ENCODE results near the gene SNCAIP.
"Not testable (repeated sequence)": the region's sequence is repeated elsewhere in the genome, so short reads cannot be mapped to it uniquely, and the experiment has no call there.

Gene SNCAIP

DNA sequence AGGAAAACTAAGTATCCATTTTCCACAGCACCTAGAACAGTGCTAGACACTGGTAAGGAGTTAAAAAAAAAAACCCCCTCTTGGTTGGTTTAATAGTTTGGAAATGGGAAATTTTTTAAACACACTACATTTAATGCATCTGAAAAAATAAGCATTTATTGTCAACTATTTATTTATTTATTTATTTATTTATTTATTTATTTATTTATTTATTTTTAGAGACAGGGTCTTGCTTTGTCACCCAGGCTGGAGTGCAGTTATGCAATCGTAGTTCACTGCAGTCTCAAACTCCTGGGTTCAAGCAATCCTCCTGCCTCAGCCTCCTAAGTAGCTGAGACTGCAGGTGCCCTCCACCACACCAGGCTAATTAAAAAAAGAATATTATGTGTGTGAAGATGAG, 51.6 kb downstream of the SNCAIP start:
- ATAC-seq (no peak), DNase-seq (ENCODE audit: low spot score in 2 of 2) (no peak)
- Mint-ChIP-seq H3K36me3 (no peaks in the 10 kb centered on the region), H3K4me1 (no peaks in the 10 kb centered on the region), H3K9me3 (peaks cover 6% of the 10 kb centered on the region), H3K4me3 (no peak overlapping the region), H3K27ac (no peak overlapping the region)

GRCh38 chr5:122366501-122366900, 54.5 kb downstream of the SNCAIP start:
- Mint-ChIP-seq H3K4me1 (no peaks in the 10 kb centered on the region), H3K36me3 (no peaks in the 10 kb centered on the region), H3K4me3 (no peak overlapping the region), H3K27ac (no peak overlapping the region), H3K9me3 (peaks cover 6% of the 10 kb centered on the region)
- DNase-seq (ENCODE audit: low spot score in 2 of 2) (no peak), ATAC-seq (peak; percentile 56)

DNA sequence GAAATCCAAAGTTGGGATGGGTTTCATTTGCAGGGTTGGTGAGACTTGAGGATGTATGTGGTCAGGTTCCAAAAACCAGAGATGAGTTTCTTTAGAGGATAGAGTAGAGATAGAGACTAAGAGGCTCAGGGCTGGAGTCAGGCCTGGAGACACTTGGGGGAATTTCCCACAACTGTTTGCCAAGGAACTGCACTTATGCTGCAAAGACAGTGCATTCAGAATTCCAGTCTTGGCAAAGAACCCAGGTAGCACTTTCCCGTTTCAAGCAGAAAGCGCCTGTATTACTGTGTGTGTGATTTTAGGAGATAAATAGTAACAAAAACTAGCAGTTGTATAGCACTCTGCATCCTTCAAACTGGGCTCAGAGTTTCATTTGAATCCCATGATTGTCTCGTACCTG, 55.4 kb downstream of the SNCAIP start:
- Mint-ChIP-seq H3K4me3 (no peak overlapping the region), H3K9me3 (peaks cover 6% of the 10 kb centered on the region), H3K4me1 (no peaks in the 10 kb centered on the region), H3K27ac (no peak overlapping the region), H3K36me3 (no peaks in the 10 kb centered on the region)
- no peak for ATAC-seq
- DNase-seq (ENCODE audit: low spot score in 2 of 2) = no peak

DNA sequence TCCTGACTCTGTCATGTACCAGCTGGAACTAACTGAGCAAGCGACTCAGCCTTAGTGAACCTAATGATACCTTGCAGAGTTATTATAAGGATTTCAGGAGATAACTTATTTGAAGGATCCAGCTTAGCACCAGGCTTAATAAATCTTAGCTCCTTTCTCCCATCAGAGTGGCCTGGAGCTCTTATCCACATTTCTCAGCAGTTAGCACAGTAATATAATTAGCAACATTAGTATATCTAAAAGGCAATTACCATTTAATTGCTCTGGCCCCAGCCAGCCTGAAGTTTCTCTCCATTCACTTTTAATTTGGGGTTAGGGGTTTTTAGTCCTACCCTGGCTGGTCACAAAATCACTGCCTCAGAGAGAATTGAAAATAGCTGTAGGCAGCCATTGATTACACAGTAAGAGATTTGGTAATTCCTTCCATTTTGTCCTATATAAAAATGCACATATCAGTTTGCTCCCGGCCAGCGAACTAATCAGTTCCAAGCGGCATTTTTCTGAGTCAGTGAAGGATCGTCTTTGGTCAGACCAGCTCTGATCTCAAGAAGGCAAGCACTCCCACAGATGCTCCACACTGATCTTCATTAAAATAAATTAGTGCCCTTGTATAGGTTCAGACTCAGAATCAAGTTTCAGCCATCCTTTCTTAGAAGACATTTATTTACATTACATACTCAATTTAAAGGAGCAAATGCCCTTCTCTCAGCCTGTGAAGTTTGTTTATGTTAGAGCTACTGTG, 56.6 kb downstream of the SNCAIP start:
- H3K27ac Mint-ChIP-seq = no peak overlapping the region
- H3K9me3 Mint-ChIP-seq = peaks cover 6% of the 10 kb centered on the region
- ATAC-seq = no peak
- H3K4me1 Mint-ChIP-seq = no peaks in the 10 kb centered on the region
- DNase-seq (ENCODE audit: low spot score in 2 of 2) = no peak
- no peak overlapping the region for H3K4me3 Mint-ChIP-seq
- H3K36me3 Mint-ChIP-seq = no peaks in the 10 kb centered on the region

DNA sequence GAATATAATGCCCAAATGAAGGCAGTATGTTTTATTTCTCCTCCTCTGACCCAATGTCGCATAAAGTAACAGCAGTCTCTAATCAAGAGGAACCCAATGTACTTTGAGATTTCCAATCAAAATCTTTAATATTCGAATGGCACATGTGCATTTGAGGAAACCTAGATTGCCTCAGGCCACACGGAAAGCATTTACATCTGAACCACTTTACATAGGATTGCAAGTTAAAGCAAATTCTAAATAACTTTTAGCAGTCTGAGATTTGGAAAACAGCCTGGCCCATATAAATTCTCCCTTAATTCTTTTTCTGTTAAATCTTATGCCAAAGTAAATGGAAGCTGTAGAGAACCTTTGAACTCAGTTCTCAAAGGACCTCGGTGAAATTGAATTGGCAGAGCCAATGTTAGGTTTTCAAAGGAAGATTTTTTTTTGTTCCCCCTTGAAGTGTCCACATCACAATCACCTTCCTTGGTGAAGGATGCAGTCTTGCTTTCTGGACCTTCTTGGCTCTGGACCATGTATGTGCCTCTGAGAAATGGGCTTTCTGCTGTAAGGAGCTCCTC, 57.3 kb downstream of the SNCAIP start:
- H3K36me3 Mint-ChIP-seq = no peaks in the 10 kb centered on the region
- DNase-seq (ENCODE audit: low spot score in 2 of 2) = no peak
- no peak for ATAC-seq
- H3K27ac Mint-ChIP-seq = no peak overlapping the region
- peaks cover 6% of the 10 kb centered on the region for H3K9me3 Mint-ChIP-seq
- H3K4me3 Mint-ChIP-seq = no peak overlapping the region
- H3K4me1 Mint-ChIP-seq = no peaks in the 10 kb centered on the region

- Mint-ChIP-seq H3K4me3 (no peak overlapping the region), H3K4me1 (no peaks in the 10 kb centered on the region), H3K9me3 (peaks cover 4% of the 10 kb centered on the region), H3K27ac (no peak overlapping the region), H3K36me3 (no peaks in the 10 kb centered on the region)
- ATAC-seq (no peak), DNase-seq (ENCODE audit: low spot score in 2 of 2) (no peak)
Measured at GRCh38 chr5:122371511-122372151, 59.6 kb downstream of the SNCAIP start.

GRCh38 chr5:122374110-122374509, 62.1 kb downstream of the SNCAIP start:
- Mint-ChIP-seq H3K9me3 (peaks cover 2% of the 10 kb centered on the region), H3K36me3 (no peaks in the 10 kb centered on the region), H3K27ac (no peak overlapping the region), H3K4me1 (no peaks in the 10 kb centered on the region), H3K4me3 (no peak overlapping the region)
- ATAC-seq (no peak), DNase-seq (ENCODE audit: low spot score in 2 of 2) (no peak)

GRCh38 chr5:122375801-122376200, 63.8 kb downstream of the SNCAIP start:
- H3K4me3 Mint-ChIP-seq = no peak overlapping the region
- H3K36me3 Mint-ChIP-seq = no peaks in the 10 kb centered on the region
- H3K4me1 Mint-ChIP-seq = no peaks in the 10 kb centered on the region
- ATAC-seq (no peak), DNase-seq (ENCODE audit: low spot score in 2 of 2) (no peak)
- H3K9me3 Mint-ChIP-seq = peaks cover 2% of the 10 kb centered on the region
- H3K27ac Mint-ChIP-seq = no peak overlapping the region

- ATAC-seq (no peak), DNase-seq (ENCODE audit: low spot score in 2 of 2) (no peak)
- H3K36me3 Mint-ChIP-seq = no peaks in the 10 kb centered on the region
- no peaks in the 10 kb centered on the region for H3K4me1 Mint-ChIP-seq
- no peak overlapping the region for H3K4me3 Mint-ChIP-seq
- H3K9me3 Mint-ChIP-seq = peaks cover 2% of the 10 kb centered on the region
- no peak overlapping the region for H3K27ac Mint-ChIP-seq
Measured at GRCh38 chr5:122376250-122376649, 64.2 kb downstream of the SNCAIP start.

DNA sequence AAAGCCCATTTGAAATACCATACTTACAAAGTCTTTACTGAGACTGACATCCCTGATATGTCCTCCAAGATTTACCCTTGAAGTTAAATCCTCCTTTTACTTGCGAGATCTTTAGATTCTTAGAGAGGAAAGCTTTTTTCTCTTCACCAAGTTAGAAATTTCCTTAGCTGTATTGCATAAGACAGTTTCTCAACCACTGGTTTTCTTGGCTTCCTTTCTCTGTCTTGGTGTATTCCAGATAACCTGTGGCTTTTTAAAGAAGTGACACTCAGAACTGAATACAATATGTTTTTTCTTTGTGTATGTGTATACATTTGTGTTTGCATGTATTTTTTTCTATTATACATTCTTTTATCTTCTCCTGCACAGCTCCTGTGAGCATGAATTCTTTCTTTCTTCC, 65.0 kb downstream of the SNCAIP start:
- Mint-ChIP-seq H3K27ac (no peak overlapping the region), H3K9me3 (peaks cover 2% of the 10 kb centered on the region), H3K4me1 (no peaks in the 10 kb centered on the region), H3K4me3 (no peak overlapping the region), H3K36me3 (no peaks in the 10 kb centered on the region)
- DNase-seq (ENCODE audit: low spot score in 2 of 2) (no peak), ATAC-seq (no peak)

- H3K36me3 Mint-ChIP-seq, H3K9me3 Mint-ChIP-seq: not testable (repeated sequence)
Measured at GRCh38 chr5:122382938-122383337, 70.9 kb downstream of the SNCAIP start.

DNA sequence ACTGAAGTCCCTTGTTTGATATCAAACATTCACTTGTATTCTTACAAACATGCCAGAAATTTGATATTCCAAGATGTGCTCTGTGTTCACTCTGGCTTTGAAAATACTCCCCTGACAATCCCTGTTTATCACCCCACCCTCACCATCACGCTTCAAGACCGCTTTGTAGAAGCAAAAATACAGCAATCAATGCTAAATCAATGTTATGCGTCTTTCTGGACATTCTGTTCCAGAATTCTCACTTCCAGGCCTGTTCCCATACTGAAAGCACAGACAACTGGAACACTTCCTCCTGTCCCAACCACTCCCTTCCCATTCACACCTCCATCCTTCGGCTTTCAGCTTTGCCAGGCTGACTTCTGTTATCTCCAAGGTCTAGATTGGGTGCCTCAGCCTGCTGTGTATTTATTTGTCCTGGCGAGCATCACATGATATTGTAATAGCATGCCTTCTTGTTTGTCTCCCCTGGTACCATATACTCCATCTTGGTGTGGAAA, 72.8 kb downstream of the SNCAIP start:
- no peak overlapping the region for H3K27ac Mint-ChIP-seq
- no peak for ATAC-seq
- H3K36me3 Mint-ChIP-seq = no peaks in the 10 kb centered on the region

More at GRCh38 chr5:122382938-122383337, 70.9 kb downstream of the SNCAIP start:
- H3K4me3 Mint-ChIP-seq; H3K27ac Mint-ChIP-seq; ATAC-seq; DNase-seq (ENCODE audit: low spot score in 2 of 2); H3K4me1 Mint-ChIP-seq: not testable (repeated sequence)

GRCh38 chr5:122385286-122385685, 73.2 kb downstream of the SNCAIP start:
- Mint-ChIP-seq H3K4me3 (no peak overlapping the region), H3K4me1 (no peaks in the 10 kb centered on the region), H3K27ac (no peak overlapping the region), H3K9me3 (peaks cover 2% of the 10 kb centered on the region), H3K36me3 (no peaks in the 10 kb centered on the region)
- ATAC-seq (no peak), DNase-seq (ENCODE audit: low spot score in 2 of 2) (no peak)

More for the DNA sequence above, 72.8 kb downstream of the SNCAIP start:
- no peaks in the 10 kb centered on the region for H3K4me1 Mint-ChIP-seq
- H3K9me3 Mint-ChIP-seq = peaks cover 2% of the 10 kb centered on the region
- no peak overlapping the region for H3K4me3 Mint-ChIP-seq
- no peak for DNase-seq (ENCODE audit: low spot score in 2 of 2)

DNA sequence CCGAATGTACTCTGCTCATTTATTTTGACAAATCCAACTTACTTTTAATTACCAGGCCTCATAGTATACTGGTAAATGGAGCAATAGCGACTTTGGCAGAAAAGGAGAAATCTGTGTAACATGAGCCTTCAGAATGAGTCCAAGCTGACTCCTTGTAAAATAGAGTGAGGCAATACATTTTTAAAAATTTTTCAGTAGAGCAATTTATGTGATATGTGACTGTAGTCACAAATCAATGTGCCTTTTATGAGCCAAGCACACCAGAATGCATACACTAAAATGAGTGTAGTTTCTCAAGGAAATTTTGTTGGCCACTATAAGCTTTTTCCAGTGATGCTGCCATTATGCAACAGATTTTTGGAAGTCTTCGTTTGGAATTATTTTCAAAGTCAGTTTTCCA, 73.8 kb downstream of the SNCAIP start:
- H3K9me3 Mint-ChIP-seq = peaks cover 2% of the 10 kb centered on the region
- H3K36me3 Mint-ChIP-seq = no peaks in the 10 kb centered on the region
- no peak for DNase-seq (ENCODE audit: low spot score in 2 of 2)
- no peak overlapping the region for H3K27ac Mint-ChIP-seq
- no peaks in the 10 kb centered on the region for H3K4me1 Mint-ChIP-seq
- ATAC-seq = no peak
- no peak overlapping the region for H3K4me3 Mint-ChIP-seq

- Mint-ChIP-seq H3K27ac (no peak overlapping the region), H3K36me3 (no peaks in the 10 kb centered on the region), H3K4me3 (no peak overlapping the region), H3K4me1 (no peaks in the 10 kb centered on the region), H3K9me3 (no peaks in the 10 kb centered on the region)
- ATAC-seq = no peak
- no peak for DNase-seq (ENCODE audit: low spot score in 2 of 2)
Measured at GRCh38 chr5:122390154-122390553, 78.1 kb downstream of the SNCAIP start.

GRCh38 chr5:122390694-122391093, 78.7 kb downstream of the SNCAIP start:
- Mint-ChIP-seq H3K27ac (no peak overlapping the region), H3K36me3 (no peaks in the 10 kb centered on the region), H3K4me1 (no peaks in the 10 kb centered on the region), H3K4me3 (no peak overlapping the region), H3K9me3 (no peaks in the 10 kb centered on the region)
- DNase-seq (ENCODE audit: low spot score in 2 of 2) = no peak
- no peak for ATAC-seq
